Left ventricle myocardium inferior (tissue), 1 donor: ENCODE data around the gene KATNA1. TPM values are rescaled to one million over a fixed set of nuclear protein-coding genes. Genes with fewer than 3 reads are reported as not detected.

ENCODE experiments used
- DNase-seq: peaks from one replicate; pipeline ENCODE4 v3.0.0-alpha.2; 2020
- H3K27ac ChIP-seq: fragments of 200-600 bp; replicated peaks from 2 replicates; pipeline ENCODE4 v1.8.0; 2021
- H3K27me3 ChIP-seq: fragments of 200-600 bp; 2 replicates; pipeline ENCODE4 v1.8.0; 2021; ENCODE audit warnings: low read depth
- H3K36me3 ChIP-seq: fragments of 200-600 bp; 2 replicates; pipeline ENCODE4 v1.8.0; 2021
- H3K4me1 ChIP-seq: fragments of 200-600 bp; 2 replicates; pipeline ENCODE4 v1.8.0; 2021
- H3K4me3 ChIP-seq: fragments of 200-600 bp; 2 replicates; pipeline ENCODE4 v1.8.0; 2021; ENCODE audit warnings: mild to moderate bottlenecking, moderate library complexity
- H3K9me3 ChIP-seq: fragments of 200-600 bp; replicated peaks from 2 replicates; pipeline ENCODE4 v1.8.0; 2021
- intact Hi-C: fragments of 100-400 bp; cut with micrococcal nuclease; formaldehyde crosslinking; loops from one replicate; pipeline ENCODE4 v1.11.0; 2022
- long read RNA-seq: library from polyadenylated mRNA; unstranded; transcript quantifications from one replicate; pipeline ENCODE4 v2.0.0, GENCODE V29; 2021
- total RNA-seq: library from RNA; stranded (reverse); fragmentation: NEBNext Ultra II Directional; extraction: Animal tissue kit (Norgen Biotek cat#: 25700); gene quantifications from one replicate; pipeline ENCODE4 v1.2.1, GENCODE V29; 2021
- TF ChIP-seq, protein P1 (sequence below): fragments of 200-600 bp; IDR thresholded peaks from 2 replicates; pipeline ENCODE4 v1.8.0; 2021; ENCODE audit warnings: antibody characterized with exemption, mild to moderate bottlenecking, borderline replicate concordance
- donor health status: DM: no; HTN: yes; CAD: no; lungs with severe emphysema.

The KATNA1 gene
- total RNA-seq, result 11.6 TPM
- long read RNA-seq, transcript KATNA1-203 (11 exons, 1,984 nt), result major isoform, 22 of 26 reads
- long read RNA-seq, partial matches to known transcripts, result 0 of 26 reads
- long read RNA-seq, other reads (novel, unspliced or antisense), result 4 of 26 reads

DNA sequence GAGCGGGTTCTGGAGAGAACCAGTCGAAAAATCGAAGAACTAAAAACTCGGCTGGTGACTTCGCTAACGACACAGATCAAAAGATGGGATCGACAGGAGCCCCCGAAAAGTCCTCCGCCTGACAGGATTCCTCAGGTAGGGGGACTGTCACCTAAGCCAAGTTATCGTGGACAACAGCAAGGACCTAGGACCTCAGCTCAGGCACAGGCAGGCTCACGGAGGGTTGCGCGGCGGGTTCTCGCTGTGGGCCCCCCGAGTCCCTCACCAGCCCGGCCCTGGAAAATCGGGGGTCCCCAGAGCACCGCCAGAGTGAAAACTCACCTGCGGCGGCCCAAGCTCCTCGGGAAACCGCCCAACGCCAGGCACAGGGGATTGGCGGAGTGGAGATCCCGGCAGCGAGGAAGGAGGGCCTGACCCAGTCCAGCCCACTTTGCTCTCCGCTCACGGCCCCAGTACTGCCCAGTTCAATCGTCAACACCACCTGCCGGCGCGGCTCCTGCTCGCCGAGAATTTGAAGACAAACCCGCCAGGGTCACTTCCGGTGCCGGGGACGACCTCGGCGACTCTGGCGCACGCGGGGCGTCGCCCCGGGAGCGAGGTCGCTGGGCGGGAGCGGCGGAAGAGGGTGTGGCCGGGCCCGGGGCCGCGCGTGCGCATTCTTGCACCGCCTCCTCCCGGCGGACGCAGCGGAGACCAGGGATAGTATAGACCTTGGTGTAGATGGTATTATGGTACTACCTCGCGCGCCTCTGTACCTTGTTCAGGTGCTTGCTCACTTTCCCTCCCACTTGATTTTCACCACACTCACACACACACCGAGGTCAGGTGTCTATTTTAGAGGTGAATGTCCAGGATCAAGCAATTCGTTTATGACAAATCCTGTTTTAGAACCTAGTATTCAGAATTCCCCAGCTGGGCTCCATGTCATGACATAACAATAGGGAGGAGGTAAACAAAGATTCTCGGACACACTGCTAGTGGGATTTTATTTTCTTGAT lies at the start of gene KATNA1:
TSS of gene KATNA1 (minus strand) at position 567 of the 998 bp plus-strand sequence. CDS start 10,167 bp downstream, outside the sequence.
- TF ChIP-seq, protein P1, sequence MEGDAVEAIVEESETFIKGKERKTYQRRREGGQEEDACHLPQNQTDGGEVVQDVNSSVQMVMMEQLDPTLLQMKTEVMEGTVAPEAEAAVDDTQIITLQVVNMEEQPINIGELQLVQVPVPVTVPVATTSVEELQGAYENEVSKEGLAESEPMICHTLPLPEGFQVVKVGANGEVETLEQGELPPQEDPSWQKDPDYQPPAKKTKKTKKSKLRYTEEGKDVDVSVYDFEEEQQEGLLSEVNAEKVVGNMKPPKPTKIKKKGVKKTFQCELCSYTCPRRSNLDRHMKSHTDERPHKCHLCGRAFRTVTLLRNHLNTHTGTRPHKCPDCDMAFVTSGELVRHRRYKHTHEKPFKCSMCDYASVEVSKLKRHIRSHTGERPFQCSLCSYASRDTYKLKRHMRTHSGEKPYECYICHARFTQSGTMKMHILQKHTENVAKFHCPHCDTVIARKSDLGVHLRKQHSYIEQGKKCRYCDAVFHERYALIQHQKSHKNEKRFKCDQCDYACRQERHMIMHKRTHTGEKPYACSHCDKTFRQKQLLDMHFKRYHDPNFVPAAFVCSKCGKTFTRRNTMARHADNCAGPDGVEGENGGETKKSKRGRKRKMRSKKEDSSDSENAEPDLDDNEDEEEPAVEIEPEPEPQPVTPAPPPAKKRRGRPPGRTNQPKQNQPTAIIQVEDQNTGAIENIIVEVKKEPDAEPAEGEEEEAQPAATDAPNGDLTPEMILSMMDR, result peak; percentile 29
- peak within 1 kb of the TSS; percentile 96 for H3K4me3 ChIP-seq
- no peaks in the 10 kb centered on the region for H3K27me3 ChIP-seq
- intact Hi-C loops, result no loop called here
- H3K36me3 ChIP-seq, result no peaks in the 10 kb centered on the region
- H3K4me1 ChIP-seq, result peaks cover 25% of the 10 kb centered on the region
- H3K27ac ChIP-seq, result peak within 1 kb of the TSS; percentile 88
- H3K9me3 ChIP-seq, result no peaks in the 10 kb centered on the region
- DNase-seq, result peak; percentile 87

DNA sequence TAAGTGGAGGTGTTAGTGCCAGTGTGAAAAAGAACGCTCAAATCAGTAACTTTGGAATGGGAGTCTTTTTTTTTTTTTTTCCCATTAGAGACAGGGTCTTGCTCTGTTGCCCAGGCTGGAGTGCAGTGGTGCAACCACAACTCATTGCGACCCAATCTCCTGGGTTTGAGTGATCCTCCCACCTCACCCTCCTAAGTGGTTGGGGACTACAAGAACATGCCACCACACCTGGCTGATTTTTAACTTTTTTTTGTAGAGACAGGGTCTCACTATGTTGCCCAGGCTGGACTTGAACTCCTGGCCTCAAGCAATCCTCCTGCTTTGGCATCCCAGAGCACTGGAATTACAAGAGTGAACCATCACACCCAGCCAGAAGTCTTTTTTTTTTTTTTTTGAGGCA lies 49.7 kb upstream of the KATNA1 start:
- intact Hi-C loops, result no loop called here
- Histone ChIP-seq H3K9me3 (no peaks in the 10 kb centered on the region), H3K27me3 (no peaks in the 10 kb centered on the region), H3K27ac (no peak overlapping the region), H3K4me1 (peaks cover 33% of the 10 kb centered on the region), H3K4me3 (no peak overlapping the region), H3K36me3 (peaks cover 46% of the 10 kb centered on the region)
- TF ChIP-seq, protein P1, result no peak
- DNase-seq, result no peak

DNA sequence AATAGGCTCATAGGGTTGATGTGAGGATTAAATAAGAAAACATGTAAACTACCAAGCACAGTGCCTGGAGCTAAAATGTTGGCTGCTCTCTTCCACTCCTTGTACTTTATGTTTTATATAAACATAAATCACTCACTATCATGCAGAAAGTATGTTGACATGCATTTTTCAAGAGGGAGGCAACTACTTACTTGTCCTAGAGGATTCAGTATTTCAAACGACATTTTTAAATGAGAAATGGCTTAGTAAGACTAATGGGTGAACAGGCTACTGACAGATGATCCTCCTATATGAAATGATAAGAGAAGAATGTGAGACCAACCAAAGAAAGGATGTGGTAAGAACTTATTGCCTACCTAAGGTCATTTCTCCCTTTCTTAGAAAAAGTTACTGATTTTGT lies 48.4 kb upstream of the KATNA1 start:
- TF ChIP-seq, protein P1, result no peak

DNA sequence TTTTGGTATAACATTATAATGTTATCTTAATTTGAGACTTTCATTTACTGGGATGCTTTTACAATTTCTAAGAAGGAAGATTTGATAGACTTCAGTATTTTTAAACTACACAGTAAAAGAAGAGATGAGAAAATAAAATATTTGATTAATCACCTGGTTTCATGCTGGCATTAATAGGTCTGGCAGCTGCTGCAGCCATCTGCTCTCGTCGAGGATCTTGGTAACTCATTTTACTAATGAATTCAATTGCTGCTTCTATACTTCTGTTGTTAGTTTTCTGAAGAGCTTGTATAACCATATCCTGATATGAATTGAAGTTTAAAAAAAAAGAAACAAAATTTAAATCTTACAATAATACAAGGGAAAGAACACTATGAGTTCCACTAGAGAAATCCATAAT lies 46.4 kb upstream of the KATNA1 start:
- TF ChIP-seq, protein P1, result no peak

More for the DNA sequence above, 48.4 kb upstream of the KATNA1 start:
- Histone ChIP-seq H3K4me1 (peaks cover 20% of the 10 kb centered on the region), H3K27me3 (no peaks in the 10 kb centered on the region), H3K9me3 (no peaks in the 10 kb centered on the region), H3K27ac (no peak overlapping the region), H3K4me3 (no peak overlapping the region), H3K36me3 (peaks cover 57% of the 10 kb centered on the region)
- intact Hi-C loops, result no loop called here
- no peak for DNase-seq

DNA sequence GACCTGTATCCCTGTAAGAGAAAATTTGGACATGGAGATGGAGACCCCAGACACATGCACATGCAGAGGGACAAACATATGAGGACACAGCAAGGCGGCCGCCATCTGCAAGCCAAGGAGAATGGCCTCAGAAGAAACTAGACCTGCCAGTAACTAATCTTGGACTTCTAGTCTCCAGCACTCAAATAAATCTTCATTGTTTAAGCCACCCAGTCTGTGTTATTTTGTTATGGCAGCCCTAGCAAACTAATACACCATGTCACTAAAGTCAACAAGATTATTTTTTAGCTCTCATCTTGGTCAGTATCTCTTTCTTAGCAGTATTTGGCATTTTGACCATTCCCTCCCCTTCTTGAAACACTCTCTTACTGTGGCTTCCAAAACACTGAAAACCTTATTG lies 42.7 kb upstream of the KATNA1 start:
- TF ChIP-seq, protein P1, result no peak
- Histone ChIP-seq H3K36me3 (peaks cover 39% of the 10 kb centered on the region), H3K27ac (no peak overlapping the region), H3K4me1 (peaks cover 6% of the 10 kb centered on the region), H3K27me3 (no peaks in the 10 kb centered on the region), H3K9me3 (no peaks in the 10 kb centered on the region), H3K4me3 (no peak overlapping the region)
- DNase-seq, result no peak
- intact Hi-C loops, result no loop called here

More for the DNA sequence above, 46.4 kb upstream of the KATNA1 start:
- Histone ChIP-seq H3K4me1 (peaks cover 6% of the 10 kb centered on the region), H3K27me3 (no peaks in the 10 kb centered on the region), H3K36me3 (peaks cover 53% of the 10 kb centered on the region), H3K9me3 (no peaks in the 10 kb centered on the region), H3K4me3 (no peak overlapping the region), H3K27ac (no peak overlapping the region)
- intact Hi-C loops, result no loop called here
- DNase-seq, result no peak
